Skeletal muscle satellite cell (primary cell): ENCODE data around the gene ZC3H12C.
"Not testable (repeated sequence)": the region's sequence is repeated elsewhere in the genome, so short reads cannot be mapped to it uniquely, and the experiment has no call there.

Source experiments
- H3K27me3 ChIP-seq: 2 replicates; pipeline ENCODE4 v1.7.0; 2013; ENCODE audit warnings: low read length; ENCODE audit not compliant: control insufficient read depth, insufficient read depth
- H3K36me3 ChIP-seq: 2 replicates; pipeline ENCODE4 v1.7.0; 2013; ENCODE audit warnings: mild to moderate bottlenecking, control low read depth, low read length; ENCODE audit not compliant: insufficient read depth
- H3K4me1 ChIP-seq: 2 replicates; pipeline ENCODE4 v1.7.0; 2013; ENCODE audit warnings: low read length; ENCODE audit not compliant: control insufficient read depth, insufficient read depth
- H3K4me2 ChIP-seq: 2 replicates; pipeline ENCODE4 v1.7.0; 2013; ENCODE audit warnings: mild to moderate bottlenecking, low read length
- H3K4me3 ChIP-seq: 2 replicates; pipeline ENCODE4 v1.7.0; 2013; ENCODE audit warnings: low read length
- H3K9ac ChIP-seq: 2 replicates; pipeline ENCODE4 v1.7.0; 2013; ENCODE audit warnings: mild to moderate bottlenecking, low read depth, low read length, moderate library complexity
- H3K9me3 ChIP-seq: replicated peaks from 2 replicates; pipeline ENCODE4 v1.7.0; 2013; ENCODE audit warnings: mild to moderate bottlenecking, control low read depth, low read length

ZC3H12C gene

DNA sequence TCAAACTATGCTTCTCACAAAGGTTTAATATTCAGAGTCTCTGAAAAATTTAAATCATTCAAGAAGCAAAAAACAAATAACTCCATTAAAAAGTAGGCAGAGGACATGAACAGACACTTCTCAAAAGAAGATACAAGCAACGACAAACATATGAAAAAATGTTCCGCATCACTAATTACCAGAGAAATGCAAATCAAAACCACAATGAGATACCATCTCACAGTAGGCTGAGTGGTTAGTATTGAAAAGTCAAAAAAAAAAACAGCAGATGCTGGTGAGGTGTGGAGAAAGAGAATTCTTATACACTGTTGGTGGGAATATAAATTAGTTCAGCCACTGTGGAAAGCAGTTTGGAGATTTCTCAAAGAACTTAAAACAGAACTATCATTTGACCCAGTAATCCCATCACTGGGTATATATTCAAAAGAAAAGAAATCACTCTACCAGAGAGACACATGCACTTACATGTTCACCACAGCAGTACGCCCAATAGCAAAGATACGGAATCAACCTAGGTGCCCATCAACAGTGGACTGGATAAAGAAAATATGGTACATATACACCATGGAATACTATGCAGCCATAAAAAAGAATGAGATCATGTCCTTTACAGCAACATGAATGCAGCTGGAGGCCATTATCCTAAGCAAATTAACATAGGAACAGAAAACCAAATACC, 99.6 kb downstream of the ZC3H12C start:
- not testable (repeated sequence) for H3K27me3 ChIP-seq, H3K36me3 ChIP-seq, H3K9me3 ChIP-seq, H3K4me3 ChIP-seq, H3K9ac ChIP-seq, H3K4me2 ChIP-seq
- H3K4me1 ChIP-seq: peaks cover 43% of the 10 kb centered on the region

DNA sequence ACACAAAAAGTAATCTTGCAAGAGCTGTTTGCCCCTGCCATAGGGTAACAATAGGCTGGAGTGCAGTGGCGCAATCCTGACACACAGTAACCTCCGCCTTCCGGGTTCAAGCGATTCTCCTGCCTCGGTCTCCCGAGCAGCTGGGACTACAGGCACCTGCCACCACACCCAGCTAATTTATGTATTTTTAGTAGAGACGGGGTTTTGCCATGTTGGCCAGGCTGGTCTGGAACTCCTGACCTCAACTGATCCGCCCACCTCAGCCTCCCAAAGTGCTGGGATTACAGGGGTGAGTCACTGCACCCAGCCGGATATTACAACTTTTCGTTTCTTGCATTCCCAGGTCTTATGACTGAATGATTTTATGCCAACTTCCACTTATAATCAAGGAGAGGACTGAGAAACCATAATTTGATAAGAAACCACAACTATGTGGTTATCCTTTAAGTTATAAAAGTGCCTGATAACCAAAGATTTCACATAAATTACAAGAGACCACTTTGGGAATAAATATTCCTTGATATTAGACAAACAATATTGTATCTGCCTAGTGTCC, 101.1 kb downstream of the ZC3H12C start:
- H3K36me3 ChIP-seq, H3K4me2 ChIP-seq, H3K27me3 ChIP-seq, H3K4me3 ChIP-seq, H3K9me3 ChIP-seq: not testable (repeated sequence)
- H3K9ac ChIP-seq: peak overlapping the region; percentile 72
- H3K4me1 ChIP-seq: peaks cover 53% of the 10 kb centered on the region

DNA sequence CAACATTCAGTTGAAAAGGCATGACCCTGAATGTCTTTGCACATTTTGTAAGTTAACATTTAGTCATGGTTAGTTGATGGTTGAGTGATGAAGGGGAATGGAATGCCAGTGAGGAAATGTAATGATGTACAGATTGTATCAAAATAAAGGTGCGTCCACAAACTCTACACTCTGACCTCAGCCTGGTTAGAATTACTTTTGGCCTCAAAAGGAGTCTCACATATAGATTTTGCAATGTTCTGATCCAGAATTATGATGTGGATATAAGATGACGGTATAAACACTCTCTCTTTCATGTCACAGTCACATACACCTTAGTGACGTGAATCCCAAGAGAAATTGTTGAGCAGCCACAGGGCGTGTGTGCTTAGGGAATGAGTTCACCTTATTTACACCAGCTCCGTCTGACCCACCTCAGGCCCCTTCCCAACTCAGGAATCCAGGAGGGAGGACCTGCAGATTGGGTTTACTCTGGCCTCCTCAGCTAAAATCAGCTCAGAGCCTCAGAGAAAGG, 103.1 kb downstream of the ZC3H12C start:
- H3K36me3 ChIP-seq: no peaks in the 10 kb centered on the region
- no peak overlapping the region for H3K4me3 ChIP-seq
- H3K9ac ChIP-seq: peak overlapping the region; percentile 73
- H3K9me3 ChIP-seq: no peaks in the 10 kb centered on the region
- peak overlapping the region; percentile 59 for H3K4me2 ChIP-seq
- H3K27me3 ChIP-seq: no peaks in the 10 kb centered on the region
- H3K4me1 ChIP-seq: peaks cover 70% of the 10 kb centered on the region

DNA sequence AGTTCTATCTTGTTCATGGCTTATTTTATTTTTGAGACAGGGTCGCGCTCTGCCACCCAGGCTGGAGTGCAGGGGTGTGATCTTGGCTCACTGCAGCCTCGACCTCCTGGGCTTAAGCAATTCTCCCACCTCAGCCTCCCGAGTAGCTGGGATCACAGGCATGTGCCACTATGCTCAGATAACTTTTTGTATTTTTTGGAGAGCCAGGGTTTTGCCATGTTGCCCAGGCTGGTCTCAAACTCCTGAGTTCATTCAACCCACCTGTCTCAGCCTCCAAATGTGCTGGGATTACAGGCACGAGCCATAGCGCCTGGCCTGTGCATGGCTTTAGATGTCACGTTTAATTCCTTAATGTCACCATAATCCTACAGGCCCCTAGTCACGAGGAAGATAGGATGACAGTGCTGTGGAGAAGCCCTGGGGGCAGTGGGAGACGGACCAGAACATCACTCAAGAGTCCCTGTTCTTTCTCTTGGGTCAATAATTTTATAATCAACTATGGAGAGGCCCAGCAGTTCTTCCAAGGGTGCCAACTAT, 103.8 kb downstream of the ZC3H12C start:
- peaks cover 70% of the 10 kb centered on the region for H3K4me1 ChIP-seq

DNA sequence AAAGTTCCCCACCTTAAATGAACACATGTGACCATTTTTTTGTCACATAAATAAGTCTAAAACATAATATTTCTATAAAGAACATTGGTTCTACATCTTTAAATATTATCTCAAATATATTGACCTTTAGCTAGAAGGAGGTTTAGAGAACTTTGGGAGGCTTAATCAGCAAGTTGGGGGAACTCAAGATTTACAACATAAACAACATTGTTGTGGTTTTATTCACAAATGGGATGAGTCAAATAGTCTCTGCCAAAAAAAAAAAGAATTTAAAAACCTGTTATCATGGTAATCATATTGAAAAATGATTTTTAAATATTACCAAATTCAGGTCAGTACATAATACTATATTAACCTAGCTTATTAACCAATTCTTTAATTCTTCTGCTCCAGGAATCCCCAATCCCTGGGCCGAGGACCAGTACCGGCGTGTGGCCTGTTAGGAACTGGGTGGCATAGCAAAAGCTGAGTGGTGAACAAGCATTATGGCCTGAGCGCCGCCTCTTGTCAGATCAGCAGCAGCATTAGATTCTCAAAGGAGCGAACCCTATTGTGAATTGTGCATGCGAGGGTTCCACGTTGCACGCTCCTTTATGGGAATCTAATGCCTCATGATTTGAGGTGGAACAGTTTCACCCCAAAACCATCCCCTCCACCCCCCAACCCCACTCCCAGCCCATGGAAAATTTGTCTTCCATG, 105.0 kb downstream of the ZC3H12C start:
- H3K4me1 ChIP-seq: peaks cover 70% of the 10 kb centered on the region
- no peaks in the 10 kb centered on the region for H3K36me3 ChIP-seq
- no peak overlapping the region for H3K4me3 ChIP-seq
- H3K9ac ChIP-seq: peak overlapping the region; percentile 73
- H3K9me3 ChIP-seq: no peaks in the 10 kb centered on the region
- H3K27me3 ChIP-seq: no peaks in the 10 kb centered on the region
- H3K4me2 ChIP-seq: peak overlapping the region; percentile 11

More for the DNA sequence above, 103.8 kb downstream of the ZC3H12C start:
- peak overlapping the region; percentile 22 for H3K4me2 ChIP-seq
- no peaks in the 10 kb centered on the region for H3K36me3 ChIP-seq
- peak overlapping the region; percentile 73 for H3K9ac ChIP-seq
- H3K4me3 ChIP-seq: no peak overlapping the region
- H3K9me3 ChIP-seq: no peaks in the 10 kb centered on the region
- H3K27me3 ChIP-seq: no peaks in the 10 kb centered on the region

DNA sequence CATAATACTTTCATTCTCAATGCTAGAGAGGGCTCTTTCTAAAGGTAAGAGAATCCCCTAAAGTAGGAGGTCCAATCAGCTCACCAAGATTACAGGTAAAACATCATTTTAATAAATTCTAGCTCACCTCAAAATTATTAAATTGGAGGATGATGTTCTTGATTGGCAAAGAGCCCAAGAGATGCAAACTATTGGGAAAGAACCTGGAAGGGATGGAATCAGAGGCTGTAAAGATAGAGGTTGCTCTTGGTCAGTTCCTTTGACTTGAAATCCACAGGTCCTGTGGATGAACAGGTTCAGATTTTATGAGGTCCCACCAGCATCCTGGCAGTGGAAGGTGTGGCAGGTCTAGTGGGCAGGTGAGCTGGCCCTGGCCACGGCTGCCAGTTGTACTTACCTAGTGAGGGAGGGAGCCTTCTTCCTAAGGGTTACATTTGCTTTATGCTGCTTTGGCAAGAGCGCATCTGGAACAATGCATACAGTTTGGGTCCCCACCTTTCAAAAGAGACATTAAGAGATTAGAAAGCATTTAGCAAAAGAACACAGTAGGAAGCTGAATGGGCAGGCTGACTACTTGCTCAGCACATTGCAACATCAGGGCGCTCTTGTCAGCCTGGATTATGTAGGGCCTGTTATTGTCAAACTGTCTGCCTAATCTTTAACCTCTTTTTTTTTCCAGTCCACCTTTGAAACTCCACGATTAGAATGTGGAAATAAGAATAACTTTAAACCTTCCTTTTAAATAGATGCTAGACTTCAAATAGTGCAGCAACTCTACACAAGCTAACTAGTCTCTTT, 106.2 kb downstream of the ZC3H12C start:
- no peaks in the 10 kb centered on the region for H3K27me3 ChIP-seq

DNA sequence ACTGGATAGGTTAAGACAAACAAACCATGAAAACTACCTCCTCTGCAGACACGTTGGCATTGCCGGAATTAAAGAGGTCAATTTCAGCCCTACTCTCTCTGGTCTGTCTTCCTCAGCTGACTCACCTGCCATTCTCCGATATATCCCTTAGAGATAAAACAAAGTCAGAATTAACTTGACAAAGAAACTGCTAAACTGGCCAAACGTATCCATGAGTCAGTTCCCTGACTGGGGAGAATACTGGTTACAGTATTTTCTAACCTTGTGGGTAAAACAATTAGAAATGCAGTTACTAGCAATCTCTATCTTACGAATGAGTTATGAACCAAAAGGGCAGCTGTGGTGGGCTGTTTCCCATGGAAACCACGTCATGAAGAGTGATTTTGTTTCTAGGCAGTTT, 107.0 kb downstream of the ZC3H12C start:
- Histone ChIP-seq H3K27me3 (no peaks in the 10 kb centered on the region), H3K36me3 (no peaks in the 10 kb centered on the region), H3K4me3 (no peak overlapping the region), H3K9me3 (no peaks in the 10 kb centered on the region), H3K9ac (peak overlapping the region; percentile 7), H3K4me1 (peaks cover 50% of the 10 kb centered on the region), H3K4me2 (no peak overlapping the region)

More for the DNA sequence above, 106.2 kb downstream of the ZC3H12C start:
- Histone ChIP-seq H3K9ac (peak overlapping the region; percentile 7), H3K9me3 (no peaks in the 10 kb centered on the region), H3K36me3 (no peaks in the 10 kb centered on the region), H3K4me2 (no peak overlapping the region), H3K4me3 (no peak overlapping the region), H3K4me1 (peaks cover 59% of the 10 kb centered on the region)

DNA sequence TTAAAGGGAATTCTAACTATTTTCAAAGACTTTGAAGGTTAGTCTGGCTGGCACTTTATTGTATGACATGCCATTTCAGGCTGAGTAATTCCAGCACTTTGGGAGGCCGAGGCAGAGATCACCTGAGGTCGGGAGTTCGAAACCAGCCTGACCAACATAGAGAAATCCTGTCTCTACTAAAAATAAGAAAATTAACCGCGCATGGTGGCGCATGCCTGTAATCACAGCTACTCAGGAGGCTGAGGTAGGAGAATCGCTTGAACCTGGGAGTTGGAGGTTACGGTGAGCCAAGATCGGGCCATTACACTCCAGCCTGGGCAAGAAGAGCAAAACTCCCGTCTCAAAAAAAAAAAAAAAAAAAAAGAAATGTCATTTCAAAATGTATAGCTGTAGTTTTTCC, 107.6 kb downstream of the ZC3H12C start:
- Histone ChIP-seq H3K4me2 (no peak overlapping the region), H3K36me3 (no peaks in the 10 kb centered on the region), H3K4me3 (no peak overlapping the region), H3K27me3 (no peaks in the 10 kb centered on the region), H3K4me1 (peaks cover 44% of the 10 kb centered on the region), H3K9me3 (no peaks in the 10 kb centered on the region), H3K9ac (peak overlapping the region; percentile 7)

GRCh38 chr11:110207123-110207522, 113.9 kb downstream of the ZC3H12C start:
- Histone ChIP-seq H3K4me3 (no peak overlapping the region), H3K27me3 (no peaks in the 10 kb centered on the region), H3K36me3 (no peaks in the 10 kb centered on the region), H3K9me3 (no peaks in the 10 kb centered on the region), H3K9ac (no peak overlapping the region), H3K4me1 (no peaks in the 10 kb centered on the region), H3K4me2 (no peak overlapping the region)

DNA sequence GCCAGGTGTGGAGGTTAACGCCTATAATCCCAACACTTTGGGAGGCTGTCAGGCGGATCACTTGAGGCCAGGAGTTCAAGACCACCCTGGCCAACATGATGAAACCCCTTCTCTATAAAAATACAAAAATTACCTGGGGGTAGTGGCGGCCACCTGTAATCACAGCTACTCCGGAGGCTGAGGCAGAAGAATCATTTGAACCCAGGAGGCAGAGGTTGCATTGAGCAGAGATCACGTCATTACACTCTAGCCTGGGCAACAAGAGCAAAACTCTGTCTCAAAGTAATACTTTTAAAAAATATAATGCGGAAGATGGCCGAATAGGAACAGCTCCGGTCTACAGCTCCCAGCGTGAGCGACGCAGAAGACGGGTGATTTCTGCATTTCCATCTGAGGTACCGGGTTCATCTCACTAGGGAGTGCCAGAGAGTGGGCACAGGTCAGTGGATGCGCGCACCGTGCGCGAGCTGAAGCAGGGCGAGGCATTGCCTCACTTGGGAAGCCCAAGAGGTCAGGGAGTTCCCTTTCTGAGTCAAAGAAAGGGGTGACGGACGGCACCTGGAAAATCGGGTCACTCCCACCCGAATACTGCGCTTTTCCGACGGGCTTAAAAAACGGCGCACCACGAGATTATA, 115.6 kb downstream of the ZC3H12C start:
- H3K4me3 ChIP-seq, H3K27me3 ChIP-seq, H3K36me3 ChIP-seq, H3K4me2 ChIP-seq, H3K9me3 ChIP-seq, H3K9ac ChIP-seq, H3K4me1 ChIP-seq: not testable (repeated sequence)

GRCh38 chr11:110209313-110209694, 116.1 kb downstream of the ZC3H12C start:
- not testable (repeated sequence) for H3K9me3 ChIP-seq, H3K36me3 ChIP-seq, H3K4me2 ChIP-seq, H3K27me3 ChIP-seq, H3K4me1 ChIP-seq, H3K9ac ChIP-seq, H3K4me3 ChIP-seq
